Vagina (tissue), 2 donors: ENCODE results near the gene SEMA5B. TPM values are rescaled to one million over a fixed set of nuclear protein-coding genes. Genes with fewer than 3 reads are reported as not detected.

ENCODE experiments used
- DNase-seq, 2 donors: peaks; one replicate each; pipeline ENCODE4 v3.0.0-alpha.2; 2017; ENCODE audit errors: extremely low spot score in 2 of 2
- H3K27ac ChIP-seq: fragments of 200-600 bp; sonication (generic); one replicate; pipeline ENCODE4 v1.5.1; 2019
- H3K27me3 ChIP-seq: fragments of 200-600 bp; sonication (generic); one replicate; pipeline ENCODE4 v1.5.1; 2019
- H3K36me3 ChIP-seq, 2 donors: fragments of 200-600 bp; sonication (generic); one replicate each; pipeline ENCODE4 v1.5.1; 2017 to 2019
- H3K4me1 ChIP-seq: fragments of 200-600 bp; sonication (generic); one replicate; pipeline ENCODE4 v1.5.1; 2019
- H3K4me3 ChIP-seq, 2 donors: fragments of 200-600 bp; sonication (generic); 1 replicate in 1 of 2; 2 replicates in 1 of 2; pipeline ENCODE4 v1.5.1; 2016 to 2019
- H3K9me3 ChIP-seq: fragments of 200-600 bp; sonication (generic); one replicate; pipeline ENCODE4 v1.5.1; 2019
- CTCF ChIP-seq, 3 experiments: fragments of 450-650 bp in 2 of 3; fragments of 200-600 bp in 1 of 3; sonication (generic) in 1 of 3; IDR thresholded peaks; one replicate each; pipeline ENCODE4 v1.5.1; 2017 to 2019; ENCODE audit warnings: antibody characterized with exemption in 3 of 3, mild to moderate bottlenecking in 2 of 3, moderate library complexity in 2 of 3
- POLR2A ChIP-seq, 2 donors: fragments of 450-650 bp; IDR thresholded peaks; one replicate each; pipeline ENCODE4 v1.6.1; 2017; ENCODE audit warnings: antibody characterized with exemption in 2 of 2, mild to moderate bottlenecking in 2 of 2, moderate library complexity in 2 of 2
- POLR2AphosphoS5 ChIP-seq, 2 donors: sonication (generic); formaldehyde crosslinking; IDR thresholded peaks; one replicate each; pipeline ENCODE4 v1.9.0; 2017; ENCODE audit warnings: antibody characterized with exemption in 2 of 2, mild to moderate bottlenecking in 2 of 2, low read depth in 1 of 2; ENCODE audit not compliant: insufficient read depth in 1 of 2
- intact Hi-C: fragments of 100-400 bp; cut with DNase I; formaldehyde crosslinking; loops from one replicate; pipeline ENCODE4 v1.15.1; 2023
- total RNA-seq: library from RNA; depleted of rRNA; stranded (reverse); fragments of >200 nt; gene quantifications from one replicate; pipeline ENCODE4 v1.2.3, GENCODE V29; 2016

SEMA5B gene
- total RNA-seq, 1 donor from 2014 or later = 0.25 TPM

GRCh38 chr3:122873741-122874515 lies 153.6 kb downstream of the SEMA5B start:
- TF ChIP-seq CTCF (IDR thresholded peaks at IDR 0.05) (no peak), POLR2A (IDR thresholded peaks at IDR 0.05) (no peak), POLR2AphosphoS5 (IDR thresholded peaks at IDR 0.05; ENCODE audit: insufficient read depth in 1 of 2, low read depth in 1 of 2) (no peak)
- Histone ChIP-seq H3K4me3 (no peak overlapping the region), H3K9me3 (no peaks in the 10 kb centered on the region), H3K27me3 (no peaks in the 10 kb centered on the region), H3K27ac (no peak overlapping the region), H3K4me1 (no peaks in the 10 kb centered on the region), H3K36me3 (no peaks in the 10 kb centered on the region)
- intact Hi-C loops = no loop called here
- DNase-seq = no peak

GRCh38 chr3:122868322-122868721 lies 159.2 kb downstream of the SEMA5B start:
- intact Hi-C loops = no loop called here
- TF ChIP-seq POLR2A (IDR thresholded peaks at IDR 0.05) (no peak), CTCF (IDR thresholded peaks at IDR 0.05) (no peak), POLR2AphosphoS5 (IDR thresholded peaks at IDR 0.05; ENCODE audit: insufficient read depth in 1 of 2, low read depth in 1 of 2) (no peak)
- no peak overlapping the region for H3K27ac ChIP-seq
- no peaks in the 10 kb centered on the region for H3K36me3 ChIP-seq
- no peaks in the 10 kb centered on the region for H3K4me1 ChIP-seq
- DNase-seq = no peak
- H3K27me3 ChIP-seq = no peaks in the 10 kb centered on the region
- H3K4me3 ChIP-seq = no peak overlapping the region
- no peaks in the 10 kb centered on the region for H3K9me3 ChIP-seq

GRCh38 chr3:122864498-122864897 lies 163.1 kb downstream of the SEMA5B start:
- H3K27ac ChIP-seq = no peak overlapping the region
- no peaks in the 10 kb centered on the region for H3K27me3 ChIP-seq
- H3K4me1 ChIP-seq = no peaks in the 10 kb centered on the region
- peaks cover 0 to 7% of the 10 kb centered on the region in 2 donors for H3K36me3 ChIP-seq
- H3K4me3 ChIP-seq = no peak overlapping the region
- no peaks in the 10 kb centered on the region for H3K9me3 ChIP-seq
- intact Hi-C loops = no loop called here
- TF ChIP-seq POLR2A (IDR thresholded peaks at IDR 0.05) (no peak), CTCF (IDR thresholded peaks at IDR 0.05) (no peak), POLR2AphosphoS5 (IDR thresholded peaks at IDR 0.05; ENCODE audit: insufficient read depth in 1 of 2, low read depth in 1 of 2) (no peak)
- no peak for DNase-seq

GRCh38 chr3:122862381-122862780 lies 165.2 kb downstream of the SEMA5B start:
- DNase-seq = no peak
- Histone ChIP-seq H3K4me1 (no peaks in the 10 kb centered on the region), H3K36me3 (peaks cover 0 to 7% of the 10 kb centered on the region in 2 donors), H3K4me3 (no peak overlapping the region), H3K9me3 (no peaks in the 10 kb centered on the region), H3K27ac (no peak overlapping the region), H3K27me3 (no peaks in the 10 kb centered on the region)
- TF ChIP-seq POLR2AphosphoS5 (IDR thresholded peaks at IDR 0.05; ENCODE audit: insufficient read depth in 1 of 2, low read depth in 1 of 2) (no peak), CTCF (IDR thresholded peaks at IDR 0.05) (no peak), POLR2A (IDR thresholded peaks at IDR 0.05) (no peak)
- intact Hi-C loops = no loop called here

Other genes with a start within 250 kb of the SEMA5B start
- gene HSPBAP1, start 233.9 kb downstream of the SEMA5B start, total RNA-seq = 9.8 TPM
- gene SLC49A4, start 232.7 kb downstream of the SEMA5B start, total RNA-seq = 15.7 TPM
- gene PDIA5, start 39.3 kb upstream of the SEMA5B start, total RNA-seq = 18.9 TPM
- gene SEC22A, start 174.2 kb upstream of the SEMA5B start, total RNA-seq = 17.7 TPM